Measurements from ENCODE around the gene NCLN. TPM values are rescaled to one million over a fixed set of nuclear protein-coding genes. Genes with fewer than 3 reads are reported as not detected.
"Not testable (repeated sequence)": the region's sequence is repeated elsewhere in the genome, so short reads cannot be mapped to it uniquely, and the experiment has no call there.

The NCLN gene
- total RNA-seq, 2 experiments from 2014 or later = 55.9 to 56.8 TPM

DNA sequence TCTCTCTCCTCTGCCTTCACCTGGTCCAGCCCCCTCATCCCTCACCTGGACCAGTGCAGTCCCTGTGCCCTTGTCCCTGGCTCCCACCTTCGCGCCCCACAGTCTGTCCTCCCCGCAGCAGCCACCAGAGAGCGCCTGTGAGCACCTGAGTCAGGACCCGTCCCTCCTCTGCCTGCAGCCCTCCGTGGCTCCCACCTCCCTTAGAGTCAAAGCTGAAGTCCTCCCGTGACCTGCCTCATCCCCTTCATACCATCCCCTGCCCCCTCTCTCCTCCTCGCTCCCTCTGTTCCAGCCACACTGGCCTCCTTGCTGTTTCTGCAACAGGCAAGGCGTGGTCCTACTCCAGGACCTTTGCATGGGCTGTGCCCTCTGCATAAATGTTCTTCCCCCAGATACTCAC is 49.1 kb downstream of the NCLN start:
- Mint-ChIP-seq H3K36me3 (ENCODE audit: low read depth) (no peaks in the 10 kb centered on the region), H3K9me3 (no peaks in the 10 kb centered on the region), H3K4me3 (no peak overlapping the region), H3K27ac (no peak overlapping the region), H3K4me1 (ENCODE audit: low read depth) (no peaks in the 10 kb centered on the region), H3K27me3 (peaks cover 1% of the 10 kb centered on the region)
- ChIA-PET CTCF (no interaction called here), POLR2A (no interaction called here)
- intact Hi-C loops (cut with micrococcal nuclease) = no loop called here
- DNase-seq = peak; percentile 57
- no peak for ATAC-seq
- TF ChIP-seq, protein P1, sequence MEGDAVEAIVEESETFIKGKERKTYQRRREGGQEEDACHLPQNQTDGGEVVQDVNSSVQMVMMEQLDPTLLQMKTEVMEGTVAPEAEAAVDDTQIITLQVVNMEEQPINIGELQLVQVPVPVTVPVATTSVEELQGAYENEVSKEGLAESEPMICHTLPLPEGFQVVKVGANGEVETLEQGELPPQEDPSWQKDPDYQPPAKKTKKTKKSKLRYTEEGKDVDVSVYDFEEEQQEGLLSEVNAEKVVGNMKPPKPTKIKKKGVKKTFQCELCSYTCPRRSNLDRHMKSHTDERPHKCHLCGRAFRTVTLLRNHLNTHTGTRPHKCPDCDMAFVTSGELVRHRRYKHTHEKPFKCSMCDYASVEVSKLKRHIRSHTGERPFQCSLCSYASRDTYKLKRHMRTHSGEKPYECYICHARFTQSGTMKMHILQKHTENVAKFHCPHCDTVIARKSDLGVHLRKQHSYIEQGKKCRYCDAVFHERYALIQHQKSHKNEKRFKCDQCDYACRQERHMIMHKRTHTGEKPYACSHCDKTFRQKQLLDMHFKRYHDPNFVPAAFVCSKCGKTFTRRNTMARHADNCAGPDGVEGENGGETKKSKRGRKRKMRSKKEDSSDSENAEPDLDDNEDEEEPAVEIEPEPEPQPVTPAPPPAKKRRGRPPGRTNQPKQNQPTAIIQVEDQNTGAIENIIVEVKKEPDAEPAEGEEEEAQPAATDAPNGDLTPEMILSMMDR (IDR thresholded peaks at IDR 0.05) = peak; percentile 38

DNA sequence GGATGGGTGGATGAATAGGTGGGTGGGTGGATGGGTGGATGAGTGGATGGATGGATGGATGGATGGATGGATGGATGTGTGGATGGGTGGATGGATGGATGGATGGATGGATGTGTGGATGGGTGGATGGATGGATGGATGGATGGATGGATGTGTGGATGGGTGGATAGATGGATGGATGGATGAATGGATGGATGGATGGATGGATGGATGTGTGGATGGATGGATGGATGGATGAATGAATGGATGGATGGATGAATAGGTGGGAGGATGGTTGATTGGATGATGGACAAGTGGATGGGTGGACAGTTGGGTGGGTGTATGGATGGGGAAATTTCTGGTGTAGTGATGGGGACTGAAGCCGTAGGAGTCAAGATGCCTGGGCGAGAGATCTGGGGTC is 49.9 kb downstream of the NCLN start:
- CTCF ChIA-PET; H3K9me3 Mint-ChIP-seq; H3K27me3 Mint-ChIP-seq; intact Hi-C loops (cut with micrococcal nuclease); DNase-seq; POLR2A ChIA-PET; H3K27ac Mint-ChIP-seq; H3K4me1 Mint-ChIP-seq (ENCODE audit: low read depth); ATAC-seq; H3K36me3 Mint-ChIP-seq (ENCODE audit: low read depth); H3K4me3 Mint-ChIP-seq: not testable (repeated sequence)

DNA sequence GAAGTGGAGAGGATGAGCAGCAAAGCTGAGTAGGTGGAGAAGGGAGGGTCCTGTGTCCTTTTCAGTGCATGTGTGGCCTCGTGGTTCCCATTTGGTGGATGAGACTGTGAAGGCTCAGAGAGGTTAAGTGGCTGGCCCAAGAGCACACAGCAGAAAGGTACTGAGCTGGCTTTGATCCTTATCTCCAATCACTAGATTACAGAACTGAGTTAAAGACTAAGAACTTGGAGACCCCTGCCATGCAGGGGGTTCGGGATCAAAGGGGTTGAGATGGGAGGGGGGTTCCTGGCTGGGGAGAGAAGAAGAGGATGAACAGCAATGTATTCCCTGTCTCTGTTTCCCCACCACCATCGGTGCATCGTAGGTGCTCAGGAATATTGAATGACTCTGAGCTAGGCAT is 50.5 kb downstream of the NCLN start:
- no peaks in the 10 kb centered on the region for H3K36me3 Mint-ChIP-seq (ENCODE audit: low read depth)
- no peaks in the 10 kb centered on the region for H3K4me1 Mint-ChIP-seq (ENCODE audit: low read depth)
- no peak overlapping the region for H3K4me3 Mint-ChIP-seq
- intact Hi-C loops (cut with micrococcal nuclease) = no loop called here
- H3K27ac Mint-ChIP-seq = no peak overlapping the region
- DNase-seq (no peak), ATAC-seq (no peak)
- ChIA-PET POLR2A (no interaction called here), CTCF (no interaction called here)
- TF ChIP-seq, protein P1 (IDR thresholded peaks at IDR 0.05) = no peak
- no peaks in the 10 kb centered on the region for H3K9me3 Mint-ChIP-seq
- peaks cover 1% of the 10 kb centered on the region for H3K27me3 Mint-ChIP-seq

DNA sequence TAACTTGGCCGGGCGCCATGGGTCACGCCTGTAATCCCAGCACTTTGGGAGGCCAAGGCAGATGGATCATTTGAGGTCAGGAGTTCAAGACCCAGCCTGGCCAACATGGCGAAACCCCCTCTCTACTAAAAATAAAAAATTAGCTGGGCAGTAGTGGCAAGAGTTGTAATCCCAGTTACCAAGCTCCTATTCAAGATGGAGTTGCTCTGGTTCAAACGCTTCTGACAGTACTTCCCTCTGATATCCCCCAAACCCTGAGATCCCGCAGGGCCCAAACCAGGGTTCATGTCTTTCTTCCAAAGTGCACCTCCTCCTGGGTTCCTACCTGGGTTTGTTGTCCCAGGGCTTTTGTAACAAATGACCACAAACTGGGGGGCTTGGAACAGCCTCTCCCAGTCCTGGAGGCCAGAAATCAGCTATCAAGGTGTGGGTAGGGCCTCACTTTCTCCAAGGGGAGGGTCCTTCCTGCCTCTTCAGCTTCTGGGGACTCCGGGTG is 52.4 kb downstream of the NCLN start:
- no peaks in the 10 kb centered on the region for H3K36me3 Mint-ChIP-seq (ENCODE audit: low read depth)
- no peaks in the 10 kb centered on the region for H3K9me3 Mint-ChIP-seq
- DNase-seq (no peak), ATAC-seq (no peak)
- no peaks in the 10 kb centered on the region for H3K4me1 Mint-ChIP-seq (ENCODE audit: low read depth)
- H3K27me3 Mint-ChIP-seq = no peaks in the 10 kb centered on the region
- TF ChIP-seq, protein P1 (IDR thresholded peaks at IDR 0.05) = no peak
- ChIA-PET POLR2A (no interaction called here), CTCF (interaction anchor here (1.8 kb wide), 1 partner anchor 67 kb away, joined by 7 read pairs; no protein-coding TSS in a partner anchor)
- intact Hi-C loops (cut with micrococcal nuclease) = no loop called here
- H3K27ac Mint-ChIP-seq = no peak overlapping the region
- H3K4me3 Mint-ChIP-seq = no peak overlapping the region

DNA sequence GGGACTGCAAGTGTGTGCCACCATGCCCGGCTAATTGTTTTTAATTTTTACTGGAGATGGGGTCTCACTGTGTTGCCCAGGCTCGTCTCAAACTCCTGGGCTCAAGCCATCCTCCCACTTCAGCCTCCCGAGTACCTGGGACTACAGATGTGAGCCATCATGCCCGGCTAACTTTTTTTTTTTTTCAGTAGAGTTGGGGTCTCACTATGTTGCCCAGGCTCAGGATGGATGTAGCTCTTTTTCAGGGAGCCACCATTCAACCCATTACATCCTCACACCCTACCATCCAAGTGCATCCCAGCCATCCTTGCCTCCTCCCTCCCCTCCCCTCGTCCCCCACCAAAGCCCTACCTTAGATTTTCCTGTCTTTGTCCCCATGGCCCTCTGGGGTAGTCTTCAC is 53.6 kb downstream of the NCLN start:
- H3K4me1 Mint-ChIP-seq (ENCODE audit: low read depth) = no peaks in the 10 kb centered on the region
- no peaks in the 10 kb centered on the region for H3K9me3 Mint-ChIP-seq
- H3K36me3 Mint-ChIP-seq (ENCODE audit: low read depth) = no peaks in the 10 kb centered on the region
- CTCF ChIA-PET = interaction anchor here (0.8 to 1.8 kb wide), 2 partner anchors 10 to 66 kb away, joined by 3 to 7 read pairs; no protein-coding TSS in a partner anchor
- DNase-seq (no peak), ATAC-seq (no peak)
- POLR2A ChIA-PET = no interaction called here
- H3K4me3 Mint-ChIP-seq = no peak overlapping the region
- no peak overlapping the region for H3K27ac Mint-ChIP-seq
- H3K27me3 Mint-ChIP-seq = no peaks in the 10 kb centered on the region
- TF ChIP-seq, protein P1 (IDR thresholded peaks at IDR 0.05) = no peak
- intact Hi-C loops (cut with micrococcal nuclease) = no loop called here
